Testis (tissue), 5 donors: Measurements from ENCODE around the gene SBF1. TPM values are rescaled to one million over a fixed set of nuclear protein-coding genes. Genes with fewer than 3 reads are reported as not detected.

Source experiments
- DNase-seq: peaks from one replicate; pipeline ENCODE4 v3.0.0-alpha.2; 2019
- H3K27ac ChIP-seq, 2 donors: fragments of 200-600 bp; sonication (generic); one replicate each; pipeline ENCODE4 v1.5.1; 2019
- H3K27me3 ChIP-seq: fragments of 200-600 bp; sonication (generic); one replicate; pipeline ENCODE4 v1.5.1; 2019
- H3K36me3 ChIP-seq: fragments of 200-600 bp; sonication (generic); one replicate; pipeline ENCODE4 v1.5.1; 2017; ENCODE audit warnings: low read depth; ENCODE audit errors: missing control alignments
- H3K4me1 ChIP-seq: fragments of 200-600 bp; sonication (generic); one replicate; pipeline ENCODE4 v1.5.1; 2019
- H3K4me3 ChIP-seq, 2 donors: fragments of 200-600 bp; sonication (generic); one replicate each; pipeline ENCODE4 v1.5.1; 2017 to 2019
- H3K9me3 ChIP-seq: fragments of 200-600 bp; sonication (generic); one replicate; pipeline ENCODE4 v1.5.1; 2017
- POLR2A ChIP-seq: fragments of 450-650 bp; IDR thresholded peaks from one replicate; pipeline ENCODE4 v1.6.1; 2017; ENCODE audit warnings: antibody characterized with exemption, mild to moderate bottlenecking, moderate library complexity
- WGBS, 2 donors: methylation state at CpG; one replicate each; pipeline ENCODE4 v1.1.5; 2018; 5-methylcytosine and 5-hydroxymethylcytosine counted together
- intact Hi-C: fragments of 100-400 bp; cut with DNase I; formaldehyde crosslinking; loops from one replicate; pipeline ENCODE4 v1.15.1; 2023; ENCODE audit warnings: low total_unique reads
- long read RNA-seq, 2 donors: transcript quantifications; one replicate each; lab custom pipeline, GENCODE V29; 2026
- polyA plus RNA-seq: library from polyadenylated mRNA; stranded (reverse); fragments of 350-450 nt; fragmentation: Illumina TruSeq; extraction: RNeasy Lipid Tissue Mini Kit (QIAGEN cat#74804); gene quantifications from one replicate; pipeline ENCODE4 v1.2.3, GENCODE V29; 2014; ENCODE audit warnings: low read depth, low replicate concordance; ENCODE audit not compliant: insufficient read depth
- total RNA-seq, 2 donors: library from RNA; depleted of rRNA; stranded (reverse); fragments of >200 nt; gene quantifications; one replicate each; pipeline ENCODE4 v1.2.3, GENCODE V29; 2016
- TF ChIP-seq, protein P1 (sequence below), 3 experiments: fragments of 450-650 bp in 2 of 3; fragments of 200-600 bp in 1 of 3; sonication (generic) in 1 of 3; IDR thresholded peaks; one replicate each; pipeline ENCODE4 v1.5.1; 2016 to 2019; ENCODE audit warnings: antibody characterized with exemption in 3 of 3, mild to moderate bottlenecking in 2 of 3, moderate library complexity in 1 of 3

Gene SBF1, protein sequence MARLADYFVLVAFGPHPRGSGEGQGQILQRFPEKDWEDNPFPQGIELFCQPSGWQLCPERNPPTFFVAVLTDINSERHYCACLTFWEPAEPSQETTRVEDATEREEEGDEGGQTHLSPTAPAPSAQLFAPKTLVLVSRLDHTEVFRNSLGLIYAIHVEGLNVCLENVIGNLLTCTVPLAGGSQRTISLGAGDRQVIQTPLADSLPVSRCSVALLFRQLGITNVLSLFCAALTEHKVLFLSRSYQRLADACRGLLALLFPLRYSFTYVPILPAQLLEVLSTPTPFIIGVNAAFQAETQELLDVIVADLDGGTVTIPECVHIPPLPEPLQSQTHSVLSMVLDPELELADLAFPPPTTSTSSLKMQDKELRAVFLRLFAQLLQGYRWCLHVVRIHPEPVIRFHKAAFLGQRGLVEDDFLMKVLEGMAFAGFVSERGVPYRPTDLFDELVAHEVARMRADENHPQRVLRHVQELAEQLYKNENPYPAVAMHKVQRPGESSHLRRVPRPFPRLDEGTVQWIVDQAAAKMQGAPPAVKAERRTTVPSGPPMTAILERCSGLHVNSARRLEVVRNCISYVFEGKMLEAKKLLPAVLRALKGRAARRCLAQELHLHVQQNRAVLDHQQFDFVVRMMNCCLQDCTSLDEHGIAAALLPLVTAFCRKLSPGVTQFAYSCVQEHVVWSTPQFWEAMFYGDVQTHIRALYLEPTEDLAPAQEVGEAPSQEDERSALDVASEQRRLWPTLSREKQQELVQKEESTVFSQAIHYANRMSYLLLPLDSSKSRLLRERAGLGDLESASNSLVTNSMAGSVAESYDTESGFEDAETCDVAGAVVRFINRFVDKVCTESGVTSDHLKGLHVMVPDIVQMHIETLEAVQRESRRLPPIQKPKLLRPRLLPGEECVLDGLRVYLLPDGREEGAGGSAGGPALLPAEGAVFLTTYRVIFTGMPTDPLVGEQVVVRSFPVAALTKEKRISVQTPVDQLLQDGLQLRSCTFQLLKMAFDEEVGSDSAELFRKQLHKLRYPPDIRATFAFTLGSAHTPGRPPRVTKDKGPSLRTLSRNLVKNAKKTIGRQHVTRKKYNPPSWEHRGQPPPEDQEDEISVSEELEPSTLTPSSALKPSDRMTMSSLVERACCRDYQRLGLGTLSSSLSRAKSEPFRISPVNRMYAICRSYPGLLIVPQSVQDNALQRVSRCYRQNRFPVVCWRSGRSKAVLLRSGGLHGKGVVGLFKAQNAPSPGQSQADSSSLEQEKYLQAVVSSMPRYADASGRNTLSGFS (N-terminal part only)
- total RNA-seq (100 to 1,000 TPM; 201 to 208 TPM), polyA plus RNA-seq (239 TPM)
- long read RNA-seq, donor 1, partial matches to known transcripts = 5 of 6 reads
- long read RNA-seq, donor 1, other reads (novel, unspliced or antisense) = 0 of 6 reads
- long read RNA-seq, donor 2, full-length matches to known transcripts = 2 of 2 reads
- long read RNA-seq, donor 2, partial matches to known transcripts = 0 of 2 reads
- long read RNA-seq, donor 2, other reads (novel, unspliced or antisense) = 0 of 2 reads

GRCh38 chr22:50474710-50475651, at the start of gene SBF1:
SBF1 (minus strand) TSS chr22:50475035; CDS start chr22:50474840, 195 bp downstream.
- H3K27me3 ChIP-seq = no peaks in the 10 kb centered on the region
- WGBS, 2 donors = 1 to 2% methylated on average over 41 to 94 of the region's 97 CpGs
- peak within 1 kb of the TSS; percentile 85 to 91 for H3K4me3 ChIP-seq
- no peaks in the 10 kb centered on the region for H3K36me3 ChIP-seq
- H3K9me3 ChIP-seq = no peaks in the 10 kb centered on the region
- intact Hi-C loops = no loop called here
- no peak for TF ChIP-seq POLR2A
- TF ChIP-seq, protein P1, sequence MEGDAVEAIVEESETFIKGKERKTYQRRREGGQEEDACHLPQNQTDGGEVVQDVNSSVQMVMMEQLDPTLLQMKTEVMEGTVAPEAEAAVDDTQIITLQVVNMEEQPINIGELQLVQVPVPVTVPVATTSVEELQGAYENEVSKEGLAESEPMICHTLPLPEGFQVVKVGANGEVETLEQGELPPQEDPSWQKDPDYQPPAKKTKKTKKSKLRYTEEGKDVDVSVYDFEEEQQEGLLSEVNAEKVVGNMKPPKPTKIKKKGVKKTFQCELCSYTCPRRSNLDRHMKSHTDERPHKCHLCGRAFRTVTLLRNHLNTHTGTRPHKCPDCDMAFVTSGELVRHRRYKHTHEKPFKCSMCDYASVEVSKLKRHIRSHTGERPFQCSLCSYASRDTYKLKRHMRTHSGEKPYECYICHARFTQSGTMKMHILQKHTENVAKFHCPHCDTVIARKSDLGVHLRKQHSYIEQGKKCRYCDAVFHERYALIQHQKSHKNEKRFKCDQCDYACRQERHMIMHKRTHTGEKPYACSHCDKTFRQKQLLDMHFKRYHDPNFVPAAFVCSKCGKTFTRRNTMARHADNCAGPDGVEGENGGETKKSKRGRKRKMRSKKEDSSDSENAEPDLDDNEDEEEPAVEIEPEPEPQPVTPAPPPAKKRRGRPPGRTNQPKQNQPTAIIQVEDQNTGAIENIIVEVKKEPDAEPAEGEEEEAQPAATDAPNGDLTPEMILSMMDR (IDR thresholded peaks at IDR 0.05) = peak in 1 of 3 experiments; percentile 7
- peak within 1 kb of the TSS; percentile 55 to 85 for H3K27ac ChIP-seq
- DNase-seq = peak; percentile 95
- H3K4me1 ChIP-seq = peaks cover 14% of the 10 kb centered on the region

DNA sequence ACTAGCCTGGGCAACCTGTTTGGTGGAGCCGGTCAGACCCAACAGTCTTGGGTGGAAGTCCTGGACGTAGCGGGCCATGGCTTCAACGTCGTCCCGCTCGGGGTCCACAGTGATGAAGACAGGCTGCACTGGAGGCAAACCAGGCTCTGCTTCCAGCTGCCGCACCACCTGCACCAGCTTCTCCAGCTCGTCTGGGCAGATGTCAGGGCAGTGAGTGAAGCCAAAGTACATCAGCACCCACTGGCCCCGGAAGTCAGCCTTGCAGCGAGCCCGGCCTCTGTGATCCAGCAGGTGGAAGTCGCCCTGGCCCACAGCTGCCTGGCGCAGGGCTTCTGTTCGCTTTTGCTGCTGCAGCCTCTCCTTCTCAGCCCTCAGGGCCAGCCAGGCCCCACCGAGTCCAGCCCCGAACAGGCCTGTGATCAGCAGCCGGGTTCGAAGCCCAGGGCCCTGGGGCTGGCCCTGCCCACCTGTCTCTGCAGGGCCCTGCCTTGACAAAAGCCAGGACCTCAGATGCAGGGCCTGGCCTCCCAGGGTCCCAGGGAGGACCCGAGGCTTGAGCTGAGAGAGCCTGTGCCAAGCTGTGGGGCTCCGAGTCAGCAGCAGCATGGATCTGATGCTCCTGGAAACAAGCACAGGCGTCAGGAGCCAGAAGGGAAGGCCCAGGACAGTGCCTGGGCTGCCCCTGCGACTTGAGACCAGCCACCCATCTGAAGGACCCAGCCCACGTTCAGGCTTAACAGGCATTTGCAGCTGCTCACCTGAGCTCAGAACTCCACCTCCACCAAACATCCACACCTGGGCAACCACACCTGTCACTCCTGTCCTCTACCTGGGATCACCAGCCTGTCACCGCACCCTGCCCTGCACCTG, 49.2 kb upstream of the SBF1 start:
- H3K9me3 ChIP-seq = no peaks in the 10 kb centered on the region
- H3K4me3 ChIP-seq = peak overlapping the region in 1 of 2 donors; percentile 73
- peaks cover 17% of the 10 kb centered on the region for H3K4me1 ChIP-seq
- H3K36me3 ChIP-seq = no peaks in the 10 kb centered on the region
- TF ChIP-seq POLR2A = no peak
- TF ChIP-seq, protein P1 (IDR thresholded peaks at IDR 0.05) = no peak
- DNase-seq = no peak
- intact Hi-C loops = no loop called here
- WGBS, 2 donors = 83 to 84% methylated on average over 7 to 24 of the region's 25 CpGs
- no peaks in the 10 kb centered on the region for H3K27me3 ChIP-seq
- no peak overlapping the region for H3K27ac ChIP-seq

DNA sequence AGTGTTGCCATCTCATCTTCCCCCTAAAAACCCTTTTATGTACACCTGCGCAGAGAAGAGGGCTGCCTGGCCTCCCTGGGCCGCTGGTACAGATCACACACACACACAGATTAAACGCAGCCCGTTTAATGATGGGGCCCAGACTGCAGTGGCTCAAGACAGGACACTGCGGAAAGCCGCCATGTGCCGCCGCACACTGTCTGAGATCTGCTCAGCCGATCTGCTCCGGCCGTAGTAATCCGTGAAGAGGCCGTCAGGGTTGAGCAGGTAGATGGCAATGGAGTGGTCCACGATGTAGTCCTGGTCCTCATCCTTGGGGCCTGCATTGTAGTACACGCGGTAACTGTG, 48.6 kb upstream of the SBF1 start:
- Histone ChIP-seq H3K4me3 (no peak overlapping the region), H3K9me3 (no peaks in the 10 kb centered on the region), H3K4me1 (peaks cover 17% of the 10 kb centered on the region), H3K27ac (no peak overlapping the region), H3K27me3 (no peaks in the 10 kb centered on the region), H3K36me3 (no peaks in the 10 kb centered on the region)
- no peak for DNase-seq
- no peak for TF ChIP-seq POLR2A
- TF ChIP-seq, protein P1 (IDR thresholded peaks at IDR 0.05) = no peak
- WGBS, 2 donors = 91 to 93% methylated on average over 12 to 16 of the region's 16 CpGs
- intact Hi-C loops = no loop called here
